GM12875 (cell line): ENCODE results near the gene MDH2.

ENCODE experiments used
- H3K4me3 ChIP-seq: one replicate; pipeline ENCODE4 v1.5.1; 2011; ENCODE audit warnings: low read depth, low read length, control low read depth
- CTCF ChIP-seq: IDR thresholded peaks from 2 replicates; pipeline ENCODE4 v1.5.1; 2011; ENCODE audit warnings: low read depth, mild to moderate bottlenecking, control low read depth, inconsistent platforms, low read length, moderate library complexity, borderline replicate concordance; ENCODE audit not compliant: insufficient read depth

MDH2 gene

GRCh38 chr7:76065016-76065612, 17.2 kb downstream of the MDH2 start:
- TF ChIP-seq CTCF = no peak

GRCh38 chr7:76066716-76067503, 19.0 kb downstream of the MDH2 start:
- no peak overlapping the region for H3K4me3 ChIP-seq
- TF ChIP-seq CTCF = no peak

More at GRCh38 chr7:76065016-76065612, 17.2 kb downstream of the MDH2 start:
- H3K4me3 ChIP-seq = no peak overlapping the region

DNA sequence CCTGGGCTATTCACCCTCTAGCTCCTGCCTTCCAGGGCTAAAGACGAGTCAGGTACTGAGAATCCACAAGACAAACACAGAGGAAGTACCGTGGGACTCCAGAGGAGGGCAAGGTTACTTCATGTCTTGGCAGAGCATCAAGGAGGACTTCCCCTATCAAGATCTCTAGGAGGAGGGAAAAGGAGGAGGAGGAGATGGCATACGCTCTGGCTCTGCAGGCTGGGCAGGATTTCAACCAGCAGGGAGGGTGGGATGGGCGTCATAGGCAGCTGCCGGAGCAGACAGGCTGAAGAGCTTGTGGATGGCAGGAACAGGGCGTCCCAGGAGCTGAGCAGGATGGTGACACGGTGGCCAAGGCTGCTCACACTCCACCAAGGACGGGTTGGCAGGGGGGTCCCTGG, 21.3 kb downstream of the MDH2 start:
- TF ChIP-seq CTCF = no peak
- H3K4me3 ChIP-seq = no peak overlapping the region

- no peak for TF ChIP-seq CTCF
- no peak overlapping the region for H3K4me3 ChIP-seq
Observed at GRCh38 chr7:76071316-76072242, 23.7 kb downstream of the MDH2 start.

DNA sequence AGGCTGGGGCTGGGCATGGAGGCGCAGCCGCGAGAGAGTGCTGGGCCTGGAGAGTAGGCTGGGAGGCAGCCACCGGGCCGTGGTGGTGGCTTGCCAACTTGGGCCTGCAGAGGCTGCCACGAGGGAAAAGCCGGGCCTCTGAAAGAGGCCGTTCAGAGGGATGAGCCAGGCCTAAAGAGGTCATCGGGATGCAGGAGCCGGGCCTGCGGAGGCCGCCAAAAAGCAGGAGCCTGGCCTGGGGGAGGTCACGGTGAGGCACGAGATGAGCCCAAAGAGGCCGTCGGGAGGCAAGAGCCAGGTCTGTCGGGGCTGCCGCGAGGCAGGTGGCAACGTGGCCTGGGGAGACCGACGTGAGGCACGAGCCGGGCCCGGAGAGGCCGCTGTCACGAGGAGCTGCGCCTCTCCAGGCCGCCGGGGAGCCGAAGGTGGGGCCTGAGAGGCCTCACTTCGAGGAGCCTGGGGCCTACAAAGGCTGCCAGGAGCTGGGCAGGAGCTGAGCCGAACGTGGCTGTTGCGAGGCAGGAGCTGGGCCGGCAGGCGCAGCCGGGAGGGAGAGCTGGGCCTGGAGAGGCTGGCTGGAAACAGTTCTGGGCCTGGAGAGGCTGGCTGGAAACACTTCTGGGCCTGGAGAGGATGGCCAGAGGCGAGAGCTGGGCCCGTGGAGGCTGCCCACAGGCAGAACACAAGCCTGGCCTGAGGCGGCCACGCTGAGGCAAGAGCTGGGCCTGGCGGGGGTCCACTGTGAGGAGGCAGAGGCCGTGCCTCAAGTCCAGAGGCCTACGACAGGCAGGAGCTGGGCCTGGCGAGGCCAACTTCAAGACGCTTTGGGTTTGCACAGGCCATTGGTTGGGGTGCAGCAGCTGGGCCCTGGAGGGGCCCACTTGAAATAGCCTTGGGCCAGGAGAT, 24.6 kb downstream of the MDH2 start:
- TF ChIP-seq CTCF = no peak
- no peak overlapping the region for H3K4me3 ChIP-seq

DNA sequence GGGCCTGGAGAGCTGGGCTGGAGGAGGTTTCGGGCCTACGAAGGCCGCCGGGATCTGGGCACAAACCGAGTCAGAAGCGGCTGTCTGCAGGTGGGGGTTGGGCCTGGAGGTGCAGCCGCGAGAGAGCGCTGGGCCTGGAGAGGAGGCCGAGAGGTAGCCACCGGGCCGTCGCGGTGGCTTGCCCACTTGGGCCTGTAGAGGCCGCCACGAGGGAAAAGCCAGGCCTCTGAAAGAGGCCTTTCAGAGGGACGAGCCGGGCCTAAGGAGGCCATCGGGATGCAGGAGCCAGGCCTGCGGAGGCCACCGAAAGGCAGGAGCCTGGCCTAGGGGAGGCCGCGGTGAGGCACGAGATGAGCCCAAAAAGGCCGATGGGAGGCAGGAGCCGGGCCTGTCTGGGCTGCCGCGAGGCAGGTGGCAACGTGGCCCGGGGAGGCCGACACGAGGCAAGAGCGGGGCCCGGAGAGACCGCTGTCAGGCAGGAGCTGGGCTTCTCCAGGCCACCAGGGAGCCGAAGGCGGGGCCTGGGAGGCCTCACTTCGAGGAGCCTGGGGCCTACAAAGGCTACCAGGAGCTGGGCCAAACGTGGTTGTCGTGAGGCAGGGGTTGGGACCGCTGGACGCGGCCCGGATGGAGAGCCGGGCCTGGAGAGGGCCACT, 25.6 kb downstream of the MDH2 start:
- no peak for TF ChIP-seq CTCF
- H3K4me3 ChIP-seq = no peak overlapping the region
